ACC112 (cell line): ENCODE measurements around the gene MAPRE3.
A peak's percentile ranks its signal among the peaks of the same experiment; 100 is the strongest.

ENCODE experiments used
- H2AFZ ChIP-seq: fragments of 200-600 bp; sonication (generic); one replicate; pipeline ENCODE4 v1.6.0; 2017; ENCODE audit warnings: antibody characterized with exemption, low read length; ENCODE audit not compliant: unreplicated experiment
- H3K27ac ChIP-seq: fragments of 200-600 bp; sonication (generic); 2 replicates; pipeline ENCODE4 v1.5.1; 2014; ENCODE audit warnings: low read depth, mild to moderate bottlenecking, antibody characterized with exemption, low read length, moderate library complexity
- H3K27me3 ChIP-seq: fragments of 200-600 bp; sonication (generic); 2 replicates; pipeline ENCODE4 v1.6.1; 2014; ENCODE audit warnings: mild to moderate bottlenecking, antibody characterized with exemption, low read length, moderate library complexity, mixed read lengths; ENCODE audit not compliant: insufficient read depth
- H3K36me3 ChIP-seq: fragments of 200-600 bp; sonication (generic); 2 replicates; pipeline ENCODE4 v1.6.1; 2016; ENCODE audit warnings: mild to moderate bottlenecking, antibody characterized with exemption, low read length, moderate library complexity, mixed read lengths; ENCODE audit not compliant: insufficient read depth
- H3K4me1 ChIP-seq: fragments of 200-600 bp; sonication (generic); one replicate; pipeline ENCODE4 v1.6.1; 2016; ENCODE audit warnings: low read length, mixed read lengths; ENCODE audit not compliant: insufficient read depth, unreplicated experiment, control insufficient read depth
- H3K4me3 ChIP-seq: fragments of 200-600 bp; sonication (generic); 2 replicates; pipeline ENCODE4 v1.5.1; 2014; ENCODE audit warnings: mild to moderate bottlenecking, low read depth, low read length
- H3K79me2 ChIP-seq: fragments of 200-600 bp; sonication (generic); one replicate; pipeline ENCODE4 v1.6.0; 2016; ENCODE audit warnings: low read length; ENCODE audit not compliant: control insufficient read depth, unreplicated experiment, insufficient read depth

MAPRE3 gene

GRCh38 chr2:27053321-27053720 lies 82.9 kb downstream of the MAPRE3 start:
- Histone ChIP-seq H2AFZ (no peak overlapping the region), H3K4me3 (no peak overlapping the region), H3K79me2 (no peaks in the 10 kb centered on the region), H3K4me1 (peaks cover 10% of the 10 kb centered on the region), H3K27ac (no peak overlapping the region), H3K27me3 (no peaks in the 10 kb centered on the region), H3K36me3 (no peaks in the 10 kb centered on the region)

GRCh38 chr2:27053776-27054175 lies 83.3 kb downstream of the MAPRE3 start:
- Histone ChIP-seq H2AFZ (no peak overlapping the region), H3K4me1 (peaks cover 10% of the 10 kb centered on the region), H3K4me3 (no peak overlapping the region), H3K27me3 (no peaks in the 10 kb centered on the region), H3K36me3 (no peaks in the 10 kb centered on the region), H3K27ac (no peak overlapping the region), H3K79me2 (no peaks in the 10 kb centered on the region)

GRCh38 chr2:27054721-27055120 lies 84.3 kb downstream of the MAPRE3 start:
- no peaks in the 10 kb centered on the region for H3K36me3 ChIP-seq

GRCh38 chr2:27057184-27057583 lies 86.7 kb downstream of the MAPRE3 start:
- no peaks in the 10 kb centered on the region for H3K27me3 ChIP-seq
- H3K27ac ChIP-seq: no peak overlapping the region
- peaks cover 4% of the 10 kb centered on the region for H3K4me1 ChIP-seq
- no peak overlapping the region for H3K4me3 ChIP-seq
- H3K79me2 ChIP-seq: no peaks in the 10 kb centered on the region
- no peak overlapping the region for H2AFZ ChIP-seq
- H3K36me3 ChIP-seq: no peaks in the 10 kb centered on the region

More at GRCh38 chr2:27054721-27055120, 84.3 kb downstream of the MAPRE3 start:
- H3K79me2 ChIP-seq: no peaks in the 10 kb centered on the region
- H2AFZ ChIP-seq: no peak overlapping the region
- H3K27me3 ChIP-seq: no peaks in the 10 kb centered on the region
- no peak overlapping the region for H3K27ac ChIP-seq
- peaks cover 6% of the 10 kb centered on the region for H3K4me1 ChIP-seq
- no peak overlapping the region for H3K4me3 ChIP-seq

DNA sequence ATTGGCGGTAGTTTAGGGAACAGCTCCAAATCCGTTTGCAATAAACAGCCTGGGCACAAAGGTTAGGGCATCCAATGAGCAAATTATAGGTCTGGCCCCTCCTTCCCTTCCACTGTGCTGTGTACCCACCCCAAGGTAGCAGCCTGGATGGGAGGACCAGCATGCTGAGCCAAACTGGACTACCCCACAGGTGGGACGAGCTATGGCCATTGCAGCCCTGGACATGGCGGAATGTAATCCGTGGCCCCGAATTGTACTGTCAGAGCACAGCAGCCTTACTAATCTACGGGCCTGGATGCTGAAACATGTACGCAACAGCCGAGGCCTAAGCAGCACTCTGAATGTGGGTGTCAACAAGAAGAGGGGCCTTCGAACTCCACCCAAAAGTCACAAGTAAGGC lies 87.8 kb downstream of the MAPRE3 start:
- Histone ChIP-seq H3K4me1 (no peaks in the 10 kb centered on the region), H2AFZ (no peak overlapping the region), H3K79me2 (no peaks in the 10 kb centered on the region), H3K27me3 (no peaks in the 10 kb centered on the region), H3K36me3 (no peaks in the 10 kb centered on the region), H3K27ac (no peak overlapping the region), H3K4me3 (no peak overlapping the region)

DNA sequence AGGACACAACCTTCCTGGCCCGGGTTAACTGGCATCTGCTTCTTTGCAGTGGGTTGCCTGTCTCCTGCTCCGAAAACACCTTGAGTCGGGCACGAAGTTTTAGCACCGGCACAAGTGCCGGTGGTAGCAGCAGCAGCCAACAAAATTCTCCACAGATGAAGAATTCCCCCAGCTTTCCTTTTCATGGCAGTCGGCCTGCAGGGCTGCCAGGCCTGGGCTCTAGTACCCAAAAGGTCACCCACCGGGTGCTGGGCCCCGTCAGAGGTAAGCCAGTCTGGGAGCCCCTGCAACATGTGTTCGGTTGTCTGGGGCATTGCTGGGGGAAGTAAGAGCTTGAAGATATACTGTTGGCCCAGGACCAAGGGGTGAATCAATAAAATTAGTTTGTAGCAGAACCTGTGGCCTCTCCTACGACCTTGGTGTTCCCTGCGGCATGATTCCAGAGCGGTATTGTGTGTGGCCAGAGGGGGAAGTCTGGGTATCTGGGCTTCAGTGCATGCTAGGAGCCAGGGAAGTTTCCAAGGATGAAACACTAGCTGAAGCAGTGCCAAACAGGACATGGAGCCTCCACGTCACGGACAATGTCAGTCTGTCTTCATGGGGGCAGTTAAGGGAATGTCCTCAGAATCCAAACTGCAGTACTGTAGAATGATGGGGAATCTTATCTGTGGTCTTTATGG lies 88.8 kb downstream of the MAPRE3 start:
- no peaks in the 10 kb centered on the region for H3K36me3 ChIP-seq
- no peaks in the 10 kb centered on the region for H3K79me2 ChIP-seq
- no peak overlapping the region for H3K4me3 ChIP-seq
- H3K4me1 ChIP-seq: peaks cover 7% of the 10 kb centered on the region
- H3K27me3 ChIP-seq: no peaks in the 10 kb centered on the region
- H3K27ac ChIP-seq: no peak overlapping the region
- H2AFZ ChIP-seq: no peak overlapping the region

DNA sequence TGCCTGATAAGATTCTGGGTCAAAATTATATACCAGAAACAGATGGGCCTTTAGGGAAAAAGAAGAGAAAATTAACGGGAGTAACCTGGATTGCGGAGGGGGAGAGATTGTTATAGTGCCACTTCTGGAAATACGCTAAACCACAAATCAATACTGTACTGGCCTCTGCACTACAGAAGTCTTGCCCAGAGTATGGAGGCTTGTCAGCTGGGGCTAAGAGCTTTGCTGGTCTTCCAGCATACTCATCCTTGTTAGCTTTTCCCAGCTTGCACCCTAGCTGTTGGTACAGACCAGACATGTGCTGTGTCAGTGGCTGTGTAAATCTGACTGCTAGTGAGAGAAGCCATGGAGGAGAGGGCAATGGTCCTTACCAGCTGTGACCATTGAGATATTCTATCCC lies 89.9 kb downstream of the MAPRE3 start:
- H3K27me3 ChIP-seq: no peaks in the 10 kb centered on the region
- H3K4me3 ChIP-seq: no peak overlapping the region
- no peaks in the 10 kb centered on the region for H3K36me3 ChIP-seq
- H3K79me2 ChIP-seq: no peaks in the 10 kb centered on the region
- no peak overlapping the region for H3K27ac ChIP-seq
- peaks cover 7% of the 10 kb centered on the region for H3K4me1 ChIP-seq
- H2AFZ ChIP-seq: no peak overlapping the region

DNA sequence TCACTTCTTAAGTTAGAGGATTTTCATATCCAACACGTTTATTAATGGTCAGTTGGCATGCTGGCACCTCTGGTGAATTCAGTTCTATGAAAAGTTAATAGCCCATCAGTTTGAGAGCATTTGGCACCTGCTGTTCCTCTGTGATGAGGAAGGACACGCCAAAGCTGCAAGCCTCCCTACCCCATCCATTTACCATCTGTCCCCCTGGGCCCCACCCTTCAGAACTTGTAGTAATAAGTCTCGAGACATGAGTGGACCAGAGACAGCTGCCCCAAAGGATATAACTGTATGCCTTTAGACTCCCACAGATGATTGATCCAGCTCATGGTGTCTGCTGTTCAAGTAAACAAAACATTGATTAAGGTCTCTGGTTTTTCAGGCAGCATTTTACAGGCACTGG lies 94.7 kb downstream of the MAPRE3 start:
- no peak overlapping the region for H2AFZ ChIP-seq
- H3K4me1 ChIP-seq: peaks cover 22% of the 10 kb centered on the region
- no peak overlapping the region for H3K27ac ChIP-seq
- no peak overlapping the region for H3K4me3 ChIP-seq
- peaks cover 27% of the 10 kb centered on the region for H3K79me2 ChIP-seq
- peaks cover 29% of the 10 kb centered on the region; the same call in 1 of the 2 replicates for H3K36me3 ChIP-seq
- no peaks in the 10 kb centered on the region for H3K27me3 ChIP-seq

DNA sequence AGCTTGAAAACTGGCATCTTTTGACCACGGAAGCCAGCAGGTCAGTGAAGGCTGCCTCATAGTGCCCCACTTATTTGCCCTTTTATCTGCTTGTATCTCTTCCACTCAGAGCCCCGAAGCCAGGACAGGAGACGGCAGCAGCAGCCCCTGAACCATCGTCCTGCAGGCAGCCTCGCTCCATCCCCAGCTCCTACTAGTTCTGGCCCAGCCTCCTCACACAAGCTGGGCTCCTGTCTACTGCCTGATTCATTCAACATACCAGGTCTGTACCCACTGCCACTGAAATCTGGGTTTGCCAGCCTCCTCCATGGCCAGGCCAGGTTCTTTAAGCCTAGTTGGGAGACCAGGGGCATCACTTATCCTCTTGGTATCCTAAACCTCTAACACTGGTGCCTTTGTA lies 96.9 kb downstream of the MAPRE3 start:
- Histone ChIP-seq H3K4me3 (no peak overlapping the region), H3K36me3 (peaks cover 29% of the 10 kb centered on the region; the same call in 1 of the 2 replicates), H3K4me1 (peaks cover 27% of the 10 kb centered on the region), H3K27ac (no peak overlapping the region), H3K27me3 (no peaks in the 10 kb centered on the region), H2AFZ (no peak overlapping the region), H3K79me2 (peaks cover 39% of the 10 kb centered on the region)

DNA sequence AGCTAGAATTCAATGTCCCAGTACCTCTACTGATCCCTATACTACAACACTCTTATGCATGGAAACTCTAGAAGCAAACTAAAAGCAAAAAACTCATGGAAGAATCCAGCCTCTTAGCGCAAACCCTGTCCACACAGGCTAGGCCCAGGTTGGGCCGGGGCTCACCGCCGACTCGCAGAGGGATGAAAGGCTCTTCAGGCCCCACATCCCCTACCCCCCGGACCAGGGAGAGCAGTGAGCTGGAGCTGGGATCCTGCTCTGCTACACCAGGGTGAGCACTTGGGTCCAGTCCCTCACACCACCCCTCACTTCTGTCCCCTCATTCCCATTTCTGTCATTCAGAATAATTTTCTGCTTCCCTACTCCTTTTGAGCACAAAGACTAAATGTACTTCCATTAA lies 99.0 kb downstream of the MAPRE3 start:
- Histone ChIP-seq H3K27ac (no peak overlapping the region), H3K79me2 (peaks cover 39% of the 10 kb centered on the region), H3K36me3 (peaks cover 29% of the 10 kb centered on the region; the same call in 1 of the 2 replicates), H3K4me1 (peaks cover 35% of the 10 kb centered on the region), H3K4me3 (peak overlapping the region; percentile 100), H3K27me3 (no peaks in the 10 kb centered on the region), H2AFZ (no peak overlapping the region)

GRCh38 chr2:27069961-27070618 lies 99.7 kb downstream of the MAPRE3 start:
- no peaks in the 10 kb centered on the region for H3K27me3 ChIP-seq
- H2AFZ ChIP-seq: no peak overlapping the region
- H3K79me2 ChIP-seq: peaks cover 39% of the 10 kb centered on the region
- peaks cover 29% of the 10 kb centered on the region; the same call in 1 of the 2 replicates for H3K36me3 ChIP-seq
- peaks cover 41% of the 10 kb centered on the region for H3K4me1 ChIP-seq
- peak overlapping the region; percentile 100 for H3K4me3 ChIP-seq
- H3K27ac ChIP-seq: no peak overlapping the region
